Fibroblast of mammary gland (primary cell): ENCODE results near the gene AUNIP.

Source experiments
- DNase-seq: peaks from one replicate; pipeline ENCODE4 v3.0.0-alpha.2; 2010; ENCODE audit warnings: low read depth
- H3K4me3 ChIP-seq: 2 replicates; pipeline ENCODE4 v1.5.1; 2011; ENCODE audit warnings: low read depth, mild to moderate bottlenecking, low read length, moderate library complexity; ENCODE audit not compliant: control insufficient read depth
- CTCF ChIP-seq: conservative IDR thresholded peaks from 2 replicates; pipeline ENCODE4 v1.5.1; 2011; ENCODE audit warnings: low read depth, low read length, inconsistent platforms; ENCODE audit not compliant: control insufficient read depth, insufficient read depth

The AUNIP gene

GRCh38 chr1:25804244-25804963 is 54.9 kb downstream of the AUNIP start:
- no peak for TF ChIP-seq CTCF

GRCh38 chr1:25803368-25803767 is 55.9 kb downstream of the AUNIP start:
- H3K4me3 ChIP-seq, result no peak overlapping the region
- no peak for TF ChIP-seq CTCF
- DNase-seq, result no peak

More at GRCh38 chr1:25804244-25804963, 54.9 kb downstream of the AUNIP start:
- peak; percentile 76 for DNase-seq
- no peak overlapping the region for H3K4me3 ChIP-seq

- TF ChIP-seq CTCF, result peak; percentile 7
- no peak for DNase-seq
- no peak overlapping the region for H3K4me3 ChIP-seq
These were observed 56.3 kb downstream of the AUNIP start for GRCh38 chr1:25802915-25803314.

- no peak for TF ChIP-seq CTCF
- peak overlapping the region; percentile 68 for H3K4me3 ChIP-seq
- no peak for DNase-seq
These were observed 58.4 kb downstream of the AUNIP start for GRCh38 chr1:25800703-25801377.

GRCh38 chr1:25799935-25800702 is 59.1 kb downstream of the AUNIP start, which contains the start of gene SELENON:
TSS of gene SELENON (plus strand) at chr1:25800193. CDS start at chr1:25800231, 38 bp downstream.
- no peak for TF ChIP-seq CTCF
- DNase-seq, result peak; percentile 40
- H3K4me3 ChIP-seq, result peak within 1 kb of the TSS; percentile 68

GRCh38 chr1:25799352-25799934 is 59.8 kb downstream of the AUNIP start:
- H3K4me3 ChIP-seq, result peak overlapping the region; percentile 45
- TF ChIP-seq CTCF, result no peak
- DNase-seq, result no peak
